Measurements from ENCODE around the gene FRMD8.

Gene FRMD8

GRCh38 chr11:65431451-65432099 lies 45.1 kb downstream of the FRMD8 start:
- H3K36me3 Mint-ChIP-seq (ENCODE audit: low read depth) = peaks cover 47% of the 10 kb centered on the region
- peaks cover 42% of the 10 kb centered on the region for H3K4me1 Mint-ChIP-seq
- no peak overlapping the region for H3K4me3 Mint-ChIP-seq
- no peaks in the 10 kb centered on the region for H3K27me3 Mint-ChIP-seq (ENCODE audit: low read depth)
- TF ChIP-seq CTCF (IDR thresholded peaks at IDR 0.05; ENCODE audit: unreplicated experiment in 3 of 3) = no peak
- H3K9me3 Mint-ChIP-seq = no peaks in the 10 kb centered on the region
- H3K27ac Mint-ChIP-seq = peak overlapping the region in 1 of 3 experiments; percentile 34

- TF ChIP-seq CTCF (IDR thresholded peaks at IDR 0.05; ENCODE audit: unreplicated experiment in 3 of 3) = no peak
- Mint-ChIP-seq H3K36me3 (ENCODE audit: low read depth) (peaks cover 47% of the 10 kb centered on the region), H3K27me3 (ENCODE audit: low read depth) (no peaks in the 10 kb centered on the region), H3K9me3 (no peaks in the 10 kb centered on the region), H3K4me1 (peaks cover 36% of the 10 kb centered on the region), H3K4me3 (no peak overlapping the region), H3K27ac (peak overlapping the region in 1 of 3 experiments; percentile 34)
Observed at GRCh38 chr11:65432100-65432650, 45.7 kb downstream of the FRMD8 start.

- TF ChIP-seq CTCF (IDR thresholded peaks at IDR 0.05; ENCODE audit: unreplicated experiment in 3 of 3) = peak in 2 of 3 experiments; percentile 18 to 36
- Mint-ChIP-seq H3K4me3 (no peak overlapping the region), H3K27me3 (ENCODE audit: low read depth) (no peaks in the 10 kb centered on the region), H3K4me1 (peaks cover 29% of the 10 kb centered on the region), H3K9me3 (no peaks in the 10 kb centered on the region), H3K36me3 (ENCODE audit: low read depth) (peaks cover 48% of the 10 kb centered on the region), H3K27ac (peak overlapping the region in 1 of 3 experiments; percentile 20)
Observed at GRCh38 chr11:65432686-65433582, 46.5 kb downstream of the FRMD8 start.

- H3K27me3 Mint-ChIP-seq (ENCODE audit: low read depth) = no peaks in the 10 kb centered on the region
- H3K4me3 Mint-ChIP-seq = no peak overlapping the region
- no peak for TF ChIP-seq CTCF (IDR thresholded peaks at IDR 0.05; ENCODE audit: unreplicated experiment in 3 of 3)
- peaks cover 53% of the 10 kb centered on the region for H3K36me3 Mint-ChIP-seq (ENCODE audit: low read depth)
- H3K9me3 Mint-ChIP-seq = no peaks in the 10 kb centered on the region
- H3K4me1 Mint-ChIP-seq = peaks cover 22% of the 10 kb centered on the region
- no peak overlapping the region for H3K27ac Mint-ChIP-seq
Observed at GRCh38 chr11:65433657-65434056, 47.2 kb downstream of the FRMD8 start.

- no peaks in the 10 kb centered on the region for H3K9me3 Mint-ChIP-seq
- no peak overlapping the region for H3K27ac Mint-ChIP-seq
- H3K27me3 Mint-ChIP-seq (ENCODE audit: low read depth) = no peaks in the 10 kb centered on the region
- peaks cover 19% of the 10 kb centered on the region for H3K4me1 Mint-ChIP-seq
- H3K4me3 Mint-ChIP-seq = no peak overlapping the region
- no peak for TF ChIP-seq CTCF (IDR thresholded peaks at IDR 0.05; ENCODE audit: unreplicated experiment in 3 of 3)
- H3K36me3 Mint-ChIP-seq (ENCODE audit: low read depth) = peaks cover 57% of the 10 kb centered on the region
Observed at GRCh38 chr11:65434057-65434666, 47.7 kb downstream of the FRMD8 start.
